ENCODE data around the gene CCDC85C.

CCDC85C gene

GRCh38 chr14:99570544-99571302, 33.3 kb downstream of the CCDC85C start:
- no peak for DNase-seq

GRCh38 chr14:99569725-99570543, 34.1 kb downstream of the CCDC85C start:
- DNase-seq, result no peak

- DNase-seq, result no peak
Observed at GRCh38 chr14:99568567-99569560, 35.1 kb downstream of the CCDC85C start.

GRCh38 chr14:99566390-99567354, 37.3 kb downstream of the CCDC85C start:
- DNase-seq, result no peak

GRCh38 chr14:99566009-99566389, 38.0 kb downstream of the CCDC85C start:
- no peak for DNase-seq

GRCh38 chr14:99565383-99565782, 38.6 kb downstream of the CCDC85C start:
- DNase-seq, result no peak

GRCh38 chr14:99564926-99565259, 39.1 kb downstream of the CCDC85C start:
- no peak for DNase-seq

- DNase-seq, result no peak
Observed at GRCh38 chr14:99564256-99564925, 39.6 kb downstream of the CCDC85C start.

GRCh38 chr14:99563749-99564129, 40.3 kb downstream of the CCDC85C start:
- no peak for DNase-seq

GRCh38 chr14:99562856-99563748, 40.9 kb downstream of the CCDC85C start:
- DNase-seq, result no peak

- DNase-seq, result no peak
Observed at GRCh38 chr14:99561864-99562263, 42.1 kb downstream of the CCDC85C start.

- no peak for DNase-seq
Observed at GRCh38 chr14:99560922-99561683, 42.9 kb downstream of the CCDC85C start.

- DNase-seq, result no peak
Observed at GRCh38 chr14:99560403-99560802, 43.6 kb downstream of the CCDC85C start.

GRCh38 chr14:99559286-99559990, 44.6 kb downstream of the CCDC85C start:
- DNase-seq, result no peak

- no peak for DNase-seq
Observed at GRCh38 chr14:99556134-99556791, 47.7 kb downstream of the CCDC85C start.

GRCh38 chr14:99554757-99555531, 49.1 kb downstream of the CCDC85C start:
- no peak for DNase-seq

- no peak for DNase-seq
Observed at GRCh38 chr14:99554184-99554583, 49.8 kb downstream of the CCDC85C start.

Data from activated CD4-positive, alpha-beta T cell treated with anti-CD3 and anti-CD28 coated beads for 1 hour (primary cell).